Fibroblast of skin of back (primary cell): ENCODE measurements around the gene AMY2A. TPM values are rescaled to one million over a fixed set of nuclear protein-coding genes. Genes with fewer than 3 reads are reported as not detected.
"Not testable (repeated sequence)": the region's sequence is repeated elsewhere in the genome, so short reads cannot be mapped to it uniquely, and the experiment has no call there.

ENCODE experiments used
- DNase-seq: peaks from one replicate; pipeline ENCODE4 v3.0.0-alpha.2; 2013
- polyA plus RNA-seq, 2 experiments: library from polyadenylated mRNA; unstranded; fragments of 120-200 nt; gene quantifications; one replicate each; pipeline ENCODE4 v1.2.1, GENCODE V29; 2013; ENCODE audit not compliant: insufficient read length in 2 of 2

AMY2A gene
- polyA plus RNA-seq (2013, experiment 1 of 2; ENCODE audit: insufficient read length): not detected
- 0.18 TPM for polyA plus RNA-seq (2013, experiment 2 of 2; ENCODE audit: insufficient read length)

DNA sequence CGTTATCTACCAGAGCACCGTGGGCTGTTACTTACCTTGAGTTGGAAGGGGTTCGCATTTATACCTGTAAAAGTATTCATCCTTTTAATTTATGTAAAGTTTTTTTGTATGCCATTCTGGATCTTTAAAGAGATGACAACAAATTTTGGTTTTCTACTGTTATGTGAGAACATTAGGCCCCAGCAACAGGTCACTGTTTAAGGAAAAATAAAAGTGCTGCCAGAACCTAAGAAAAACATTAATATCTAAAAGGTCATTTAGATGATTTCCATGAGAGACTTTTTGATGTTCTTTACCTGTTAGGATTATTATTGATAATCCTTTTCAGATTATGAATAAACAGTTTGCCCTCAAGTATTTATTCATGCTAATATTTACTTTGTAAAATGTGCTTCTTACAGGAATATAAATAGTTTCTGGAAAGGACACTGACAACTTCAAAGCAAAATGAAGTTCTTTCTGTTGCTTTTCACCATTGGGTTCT is at the start of gene AMY2A:
Gene AMY2A (plus strand): TSS at position 434 of the 484 bp plus-strand sequence. CDS start 14 bp downstream, at position 448.
- not testable (repeated sequence) for DNase-seq

DNA sequence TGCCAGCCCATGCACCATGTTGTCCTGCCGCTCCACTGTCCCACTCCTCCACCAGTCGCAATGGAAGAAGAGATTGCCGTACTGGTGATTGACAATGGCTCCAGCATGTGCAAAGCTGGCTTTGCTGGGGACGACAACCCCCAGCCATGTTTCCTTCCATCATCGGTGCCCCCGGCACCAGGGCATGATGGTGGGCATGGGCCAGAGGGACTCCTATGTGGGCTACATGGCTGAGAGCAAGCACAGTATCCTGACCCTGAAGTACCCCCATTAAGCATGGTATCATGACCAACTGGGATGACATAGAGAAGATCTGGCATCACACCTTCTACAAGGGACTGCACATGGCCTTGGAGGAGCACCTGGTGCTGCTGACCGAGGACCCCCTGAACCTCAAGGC is 47.7 kb upstream of the AMY2A start:
- DNase-seq: no peak

DNA sequence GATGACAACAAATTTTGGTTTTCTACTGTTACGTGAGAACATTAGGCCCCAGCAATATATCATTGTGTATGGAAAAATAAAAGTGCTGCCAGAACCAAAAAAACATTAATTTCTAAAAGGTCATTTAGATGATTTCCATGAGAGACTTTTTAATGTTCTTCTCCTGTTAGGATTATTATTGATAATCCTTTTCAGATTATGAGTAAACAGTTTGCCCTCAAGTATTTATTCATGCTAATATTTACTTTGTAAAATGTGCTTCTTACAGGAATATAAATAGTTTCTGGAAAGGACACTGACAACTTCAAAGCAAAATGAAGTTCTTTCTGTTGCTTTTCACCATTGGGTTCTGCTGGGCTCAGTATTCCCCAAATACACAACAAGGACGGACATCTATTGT is 45.9 kb upstream of the AMY2A start, which contains the start of gene AMY2B:
Gene AMY2B (plus strand): TSS at position 301 of the 400 bp plus-strand sequence. CDS start 14 bp downstream, at position 315.
- not testable (repeated sequence) for DNase-seq

DNA sequence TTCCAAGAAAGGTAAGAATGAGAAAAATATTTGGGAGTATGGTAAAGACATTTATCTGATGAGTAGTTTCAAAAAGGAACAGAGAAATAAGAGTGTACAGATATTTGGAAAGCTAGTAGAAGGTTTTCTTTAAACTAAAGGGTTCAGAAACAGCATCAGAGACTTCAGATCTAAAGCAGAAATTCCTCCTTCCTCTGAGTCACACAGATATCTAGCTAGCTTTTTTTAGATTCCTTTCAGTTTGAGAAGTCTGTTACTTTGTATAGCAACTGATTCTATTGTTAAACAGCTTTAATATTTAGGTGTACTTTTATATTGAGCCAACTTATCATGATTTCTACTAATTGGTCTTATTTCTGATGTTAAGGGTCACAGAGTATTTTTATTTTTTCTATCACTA is 41.2 kb upstream of the AMY2A start:
- no peak for DNase-seq

DNA sequence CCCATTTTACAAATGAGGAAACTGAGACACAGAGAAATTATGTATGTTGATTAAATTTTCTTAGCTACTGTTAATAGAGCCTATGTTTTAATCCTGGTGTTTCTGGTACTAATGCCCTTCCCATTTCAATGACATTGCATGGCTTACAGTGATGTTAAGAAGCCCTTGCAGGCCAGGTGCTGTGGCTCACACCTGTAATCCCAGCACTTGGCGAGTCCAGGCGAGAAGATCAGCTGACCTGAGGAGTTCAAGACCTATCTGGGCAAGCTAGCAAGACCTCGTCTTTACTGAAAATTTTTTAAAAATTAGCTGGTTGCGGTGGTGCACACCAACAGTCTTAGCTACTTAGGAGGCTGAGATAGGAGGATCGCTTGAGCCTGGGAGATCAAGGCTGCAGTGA is 40.4 kb upstream of the AMY2A start:
- DNase-seq: not testable (repeated sequence)

DNA sequence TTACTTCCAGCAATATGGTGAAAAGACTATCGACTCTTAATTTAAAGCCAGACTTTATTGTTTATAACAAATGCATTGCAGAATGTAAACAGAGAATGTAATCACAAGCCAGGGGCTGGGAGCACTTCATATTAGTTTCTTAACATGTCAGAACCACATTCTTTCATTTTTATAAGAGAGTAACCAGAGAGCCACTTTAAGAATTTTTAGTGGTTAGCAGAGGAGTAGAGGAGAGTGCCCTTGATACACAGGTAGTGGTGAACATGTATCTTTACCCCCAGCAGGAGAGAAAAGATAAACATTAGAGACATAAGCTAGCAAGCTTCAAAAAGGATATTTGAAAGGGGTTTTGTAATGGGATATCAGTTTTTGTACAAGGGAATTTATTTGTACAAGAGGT is 34.8 kb upstream of the AMY2A start:
- no peak for DNase-seq

DNA sequence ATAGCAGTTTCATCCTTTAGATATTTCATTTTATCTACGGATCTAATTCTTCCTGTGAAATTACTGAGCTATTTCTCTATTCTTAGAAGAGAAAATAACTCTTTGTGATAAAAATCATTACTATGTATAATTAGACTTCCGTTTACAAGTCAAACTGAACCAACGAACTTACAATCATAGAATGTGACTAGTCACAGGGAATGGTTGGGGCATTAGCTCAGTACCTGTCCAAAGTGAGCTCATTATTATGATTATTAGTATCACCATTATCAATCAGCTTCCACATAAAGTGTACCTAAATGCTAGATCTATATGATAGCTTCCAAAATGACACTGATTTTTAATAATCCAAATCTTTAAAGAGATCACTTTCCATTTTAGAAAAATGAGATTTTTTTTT is 33.3 kb upstream of the AMY2A start:
- DNase-seq: no peak

DNA sequence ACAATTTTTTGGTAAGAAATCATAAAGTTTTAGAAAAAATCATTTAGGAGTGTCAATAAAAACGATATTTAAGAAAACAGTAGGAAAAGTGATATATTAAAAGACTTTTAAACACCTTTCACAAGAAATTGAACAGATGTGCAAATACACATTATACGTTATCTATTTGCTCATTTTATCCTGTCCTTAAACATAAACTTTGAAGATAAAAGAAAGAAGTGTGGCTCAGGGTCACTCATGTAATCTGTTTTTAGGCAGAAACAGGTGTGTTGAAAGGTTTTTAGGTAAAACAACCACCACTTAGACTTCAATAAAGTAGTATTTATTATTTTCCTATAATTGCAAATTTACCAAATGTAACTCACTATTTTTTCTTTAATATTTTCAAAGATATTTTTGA is 32.7 kb upstream of the AMY2A start:
- no peak for DNase-seq

DNA sequence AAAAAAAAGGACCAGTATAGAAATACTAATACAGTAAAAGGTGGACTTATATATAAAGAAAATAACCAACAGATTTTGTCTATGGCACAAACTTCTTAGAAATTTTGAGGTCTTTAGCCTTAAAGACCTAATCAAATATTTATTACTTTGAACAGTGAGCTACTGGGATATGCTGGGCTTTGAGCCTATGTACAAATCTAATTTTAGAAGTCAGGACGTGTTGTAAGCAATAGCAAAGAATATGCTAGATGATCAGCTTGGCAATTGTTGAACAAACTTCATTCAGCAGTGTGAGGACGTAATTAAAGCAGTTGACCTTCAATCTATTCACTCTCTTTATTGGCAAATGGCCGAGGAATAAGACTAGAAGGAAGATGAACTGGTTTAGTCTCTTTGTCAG is 14.5 kb upstream of the AMY2A start:
- DNase-seq: not testable (repeated sequence)

DNA sequence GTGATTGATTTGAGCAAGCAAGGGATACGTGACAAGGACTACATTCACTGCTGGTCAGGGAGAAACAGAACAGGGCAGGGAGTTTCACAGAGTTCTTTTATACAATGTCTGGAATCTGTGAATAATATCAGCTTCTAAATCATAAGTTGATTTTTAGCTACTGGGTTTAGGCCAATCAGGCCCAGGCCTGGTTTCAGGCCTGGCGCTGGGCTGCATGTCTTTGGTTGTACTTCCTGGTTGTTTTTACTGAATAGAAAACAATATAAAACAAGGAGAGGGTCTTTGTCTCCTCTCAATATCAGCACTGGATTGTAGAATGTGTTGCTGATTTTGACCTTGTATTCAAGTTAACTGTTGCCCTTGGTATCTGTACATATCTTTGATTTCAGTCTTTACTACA is 865 bp upstream of the AMY2A start:
- no peak for DNase-seq

DNA sequence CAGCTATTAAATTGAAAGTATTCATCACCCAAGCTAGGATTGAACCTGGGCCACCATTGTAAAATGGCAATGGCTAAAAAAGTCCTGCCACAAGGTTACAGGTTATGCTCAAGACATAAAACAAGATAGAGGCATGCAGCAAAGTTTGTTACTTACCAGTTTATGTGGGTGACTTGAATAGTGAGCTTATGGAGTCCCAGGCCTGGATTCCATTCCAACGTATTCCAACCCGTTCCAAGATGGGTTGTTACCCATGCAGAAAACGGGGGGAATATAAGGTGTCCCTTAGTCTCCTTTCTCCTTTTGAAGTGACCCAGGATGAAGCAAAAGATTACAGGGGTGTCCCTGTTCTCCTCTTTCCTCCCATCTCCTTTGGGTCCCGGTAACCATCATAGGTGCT is 10.2 kb downstream of the AMY2A start:
- not testable (repeated sequence) for DNase-seq

DNA sequence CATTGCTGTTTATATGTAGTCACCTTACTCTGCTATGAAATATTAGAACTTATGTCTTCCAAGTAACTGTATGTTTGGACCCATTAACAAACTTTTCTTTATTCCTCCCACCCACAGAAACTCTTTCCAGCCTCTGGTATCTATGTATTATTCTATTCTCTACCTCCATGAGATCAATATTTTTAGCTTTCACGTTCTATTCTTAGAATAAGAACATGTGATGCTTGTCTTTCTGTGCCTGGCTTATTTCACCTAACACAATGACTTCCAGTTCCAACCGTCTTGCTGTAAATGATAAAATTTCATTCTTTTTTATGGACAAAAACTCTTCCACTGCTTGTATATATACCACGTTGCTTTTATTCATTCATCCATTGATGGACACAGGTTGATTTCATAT is 24.0 kb downstream of the AMY2A start:
- DNase-seq: not testable (repeated sequence)

DNA sequence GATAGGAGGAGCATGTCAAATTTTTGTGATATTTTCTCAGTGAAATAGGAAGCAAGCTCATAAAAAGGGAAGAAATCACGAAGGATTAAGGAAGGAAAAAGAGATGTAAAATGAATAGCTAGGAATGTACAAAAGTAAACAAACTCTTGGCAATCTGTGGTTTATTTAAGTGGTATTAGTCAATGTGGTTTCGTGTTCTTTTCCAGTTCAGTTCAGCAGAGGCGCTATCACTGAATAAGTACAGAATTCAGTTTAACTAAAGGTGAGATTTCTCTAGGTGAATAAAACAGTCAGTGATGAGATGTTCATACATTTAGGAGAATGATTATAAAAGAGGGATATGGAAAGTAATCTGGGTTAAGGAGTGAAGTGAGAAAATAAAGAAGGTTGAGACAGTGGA is 26.7 kb downstream of the AMY2A start:
- not testable (repeated sequence) for DNase-seq

DNA sequence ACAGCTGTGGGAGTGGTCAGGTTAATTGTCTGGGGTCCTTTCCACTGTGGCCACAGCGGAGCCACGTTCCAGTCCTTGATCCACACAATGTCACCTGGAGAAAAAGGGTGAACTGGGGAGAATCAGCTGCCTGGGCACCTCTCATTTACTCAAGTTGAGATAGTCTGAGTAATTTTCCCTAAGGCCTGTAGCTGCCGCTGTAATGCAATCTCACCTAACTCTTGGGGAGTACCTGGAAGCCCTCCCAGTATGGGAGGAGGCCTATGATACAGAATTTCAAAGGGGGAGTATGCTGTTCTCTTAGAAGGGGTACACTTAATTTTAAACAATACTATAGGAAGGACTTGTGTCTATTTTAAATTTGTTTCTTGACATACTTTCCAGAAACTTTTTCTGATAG is 33.1 kb downstream of the AMY2A start:
- not testable (repeated sequence) for DNase-seq

DNA sequence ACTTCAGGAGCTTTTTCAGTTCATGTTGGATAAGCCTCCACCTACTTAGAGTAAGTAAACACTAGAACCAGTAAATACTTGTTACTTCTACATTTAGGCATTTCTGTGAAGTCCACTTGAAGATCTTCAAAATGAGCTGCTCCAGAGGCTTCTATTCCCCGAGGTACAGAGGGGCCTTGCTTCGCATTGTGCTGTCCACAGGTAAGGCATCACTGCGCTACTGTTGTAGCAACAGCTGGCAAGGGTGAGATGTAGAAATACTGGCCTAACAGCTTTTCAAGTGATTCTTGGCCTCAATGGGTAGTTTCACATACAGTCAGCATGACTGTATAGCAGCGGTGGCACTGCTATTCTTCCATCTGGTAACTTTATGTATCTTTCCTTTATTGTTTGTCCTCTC is 33.7 kb downstream of the AMY2A start:
- not testable (repeated sequence) for DNase-seq

DNA sequence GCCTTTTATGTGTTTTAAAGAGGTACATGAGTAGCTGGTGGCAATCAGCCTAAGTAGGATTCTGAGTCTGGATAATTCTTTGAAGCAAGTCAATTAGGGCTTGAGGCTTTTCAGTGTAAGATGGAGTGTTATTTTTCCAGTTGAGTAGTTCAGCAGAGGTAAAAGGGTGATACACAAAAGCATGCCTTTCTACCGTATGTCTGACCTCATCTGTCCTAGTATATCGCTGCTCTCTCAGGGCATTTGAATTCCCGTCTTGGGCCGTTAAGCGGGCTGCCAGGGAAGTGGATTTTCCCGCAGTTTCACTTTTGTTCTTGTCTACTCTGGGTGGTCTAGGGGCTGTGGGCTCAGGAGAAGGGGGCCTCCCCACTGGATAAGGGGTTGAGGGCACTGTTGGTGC is 36.9 kb downstream of the AMY2A start:
- DNase-seq: not testable (repeated sequence)

DNA sequence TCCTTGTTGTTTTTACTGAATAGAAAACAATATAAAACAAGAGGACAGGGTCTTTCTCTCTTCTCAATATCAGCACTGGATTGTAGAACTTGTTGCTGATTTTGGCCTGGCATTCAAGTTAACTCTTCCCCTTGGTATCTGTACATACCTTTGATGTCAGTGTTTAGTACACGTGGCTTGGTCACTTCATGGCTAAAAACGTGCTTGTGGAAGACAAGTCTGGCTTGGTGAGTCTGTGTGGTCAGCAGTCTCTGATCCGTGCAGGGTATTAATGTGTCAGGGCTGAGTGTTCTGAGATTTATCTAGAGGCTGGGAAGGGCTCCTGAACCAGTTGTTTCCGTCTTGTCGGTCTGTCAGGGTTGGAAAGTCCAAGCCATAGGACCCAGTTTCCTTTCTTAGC is 38.2 kb downstream of the AMY2A start, which contains the start of gene AMY1A:
Gene AMY1A (plus strand): TSS at position 301 of the 400 bp plus-strand sequence. CDS start 571 bp downstream, outside the sequence.
- DNase-seq: not testable (repeated sequence)
